ENCODE results near the gene APC2.

The APC2 gene

DNA sequence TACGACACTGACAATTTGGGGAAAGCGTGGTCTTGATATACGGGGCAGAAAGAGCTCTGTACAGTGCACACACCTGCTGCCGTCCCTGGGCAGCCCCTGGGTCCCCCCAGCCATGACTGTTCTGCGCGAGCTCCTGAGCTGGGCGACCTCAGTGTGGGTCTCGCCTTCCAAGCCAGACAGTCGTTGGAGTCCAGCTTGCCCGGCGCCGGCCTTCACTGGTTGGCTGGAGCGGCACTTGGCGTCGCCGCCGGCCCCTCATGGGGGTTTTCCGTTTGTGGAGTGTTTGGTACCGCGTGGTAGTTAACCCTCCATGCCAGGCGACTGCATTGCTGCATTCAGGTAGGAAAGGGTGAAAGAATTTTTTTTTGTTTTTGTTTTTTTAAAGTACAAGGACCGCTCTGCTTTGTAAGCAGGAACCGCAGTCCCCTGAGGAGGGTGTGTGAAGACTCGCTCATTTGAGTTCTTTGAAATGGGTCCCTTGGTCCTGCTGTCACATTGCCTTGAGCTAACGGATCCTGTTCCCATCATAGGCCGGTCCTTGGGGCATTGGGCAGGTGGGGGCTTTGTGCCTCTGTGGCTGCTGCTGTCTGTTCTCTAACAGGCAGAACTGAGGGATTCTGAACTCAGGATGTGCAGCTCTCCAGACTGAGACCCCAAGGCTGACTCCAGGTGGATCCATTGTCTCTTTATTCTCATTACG lies 22.6 kb upstream of the APC2 start:
- no peaks in the 10 kb centered on the region for H3K9me3 ChIP-seq (ENCODE audit: control insufficient read depth, low read length)
- H3K4me1 ChIP-seq (ENCODE audit: control insufficient read depth, insufficient read depth, low read length), result peaks cover 18% of the 10 kb centered on the region
- H3K27me3 ChIP-seq (ENCODE audit: control insufficient read depth, insufficient read depth, low read length), result no peaks in the 10 kb centered on the region
- H3K9ac ChIP-seq (ENCODE audit: low read length), result no peak overlapping the region
- H3K4me3 ChIP-seq (ENCODE audit: low read length), result no peak overlapping the region
- peaks cover 8% of the 10 kb centered on the region for H3K36me3 ChIP-seq (ENCODE audit: control insufficient read depth, insufficient read depth, low read length)

GRCh38 chr19:1428738-1429391 lies 21.1 kb upstream of the APC2 start:
- no peak overlapping the region for H3K9ac ChIP-seq (ENCODE audit: low read length)
- H3K4me3 ChIP-seq (ENCODE audit: low read length), result no peak overlapping the region
- peaks cover 18% of the 10 kb centered on the region for H3K4me1 ChIP-seq (ENCODE audit: control insufficient read depth, insufficient read depth, low read length)
- no peaks in the 10 kb centered on the region for H3K9me3 ChIP-seq (ENCODE audit: control insufficient read depth, low read length)
- H3K27me3 ChIP-seq (ENCODE audit: control insufficient read depth, insufficient read depth, low read length), result no peaks in the 10 kb centered on the region
- peaks cover 8% of the 10 kb centered on the region for H3K36me3 ChIP-seq (ENCODE audit: control insufficient read depth, insufficient read depth, low read length)

DNA sequence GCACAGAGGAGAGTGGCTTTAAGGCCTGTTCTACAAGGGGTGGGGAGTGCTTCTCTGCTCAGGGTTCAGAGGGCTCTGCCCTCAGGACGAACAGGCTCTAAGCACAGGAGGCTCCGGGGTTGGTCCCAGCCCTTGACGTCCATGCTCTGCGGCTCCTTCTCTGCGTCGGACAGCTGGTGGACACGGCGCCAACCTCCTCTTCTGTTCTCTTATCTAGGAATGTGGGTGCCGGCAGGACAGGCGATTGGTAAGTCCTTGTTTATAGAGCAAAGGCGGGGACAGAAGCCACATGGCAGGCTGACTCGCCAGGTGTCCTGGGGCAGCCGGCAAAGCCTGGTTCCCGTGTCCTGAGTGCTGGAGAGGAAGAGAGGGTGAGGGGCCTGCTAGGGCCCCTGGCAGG lies 20.2 kb upstream of the APC2 start:
- peaks cover 8% of the 10 kb centered on the region for H3K36me3 ChIP-seq (ENCODE audit: control insufficient read depth, insufficient read depth, low read length)
- no peaks in the 10 kb centered on the region for H3K9me3 ChIP-seq (ENCODE audit: control insufficient read depth, low read length)
- no peaks in the 10 kb centered on the region for H3K27me3 ChIP-seq (ENCODE audit: control insufficient read depth, insufficient read depth, low read length)
- H3K9ac ChIP-seq (ENCODE audit: low read length), result no peak overlapping the region
- no peak overlapping the region for H3K4me3 ChIP-seq (ENCODE audit: low read length)
- H3K4me1 ChIP-seq (ENCODE audit: control insufficient read depth, insufficient read depth, low read length), result peaks cover 12% of the 10 kb centered on the region

DNA sequence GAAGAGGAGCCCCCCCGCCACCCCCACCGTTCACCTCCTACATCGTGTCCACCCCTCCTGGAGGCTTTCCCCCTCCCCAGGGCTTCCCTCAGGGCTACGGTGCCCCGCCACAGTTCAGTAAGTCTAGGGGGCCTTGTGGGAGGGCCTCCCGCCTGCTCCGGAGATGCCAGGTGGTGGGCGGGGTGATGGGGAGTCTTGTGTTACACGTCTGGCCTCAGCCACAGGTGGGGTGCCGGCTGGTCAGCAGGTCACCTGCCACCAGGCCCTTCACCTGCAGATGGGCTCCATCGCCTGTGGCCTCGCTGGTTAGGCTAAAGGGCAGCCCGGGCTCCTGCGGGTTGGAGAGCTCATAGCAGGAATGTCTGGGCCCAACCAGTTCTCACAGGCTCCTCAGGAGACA lies 19.7 kb upstream of the APC2 start:
- no peaks in the 10 kb centered on the region for H3K9me3 ChIP-seq (ENCODE audit: control insufficient read depth, low read length)
- H3K9ac ChIP-seq (ENCODE audit: low read length), result no peak overlapping the region
- no peaks in the 10 kb centered on the region for H3K27me3 ChIP-seq (ENCODE audit: control insufficient read depth, insufficient read depth, low read length)
- H3K4me3 ChIP-seq (ENCODE audit: low read length), result no peak overlapping the region
- H3K4me1 ChIP-seq (ENCODE audit: control insufficient read depth, insufficient read depth, low read length), result peaks cover 12% of the 10 kb centered on the region
- H3K36me3 ChIP-seq (ENCODE audit: control insufficient read depth, insufficient read depth, low read length), result peaks cover 5% of the 10 kb centered on the region

- Histone ChIP-seq H3K9me3 (ENCODE audit: control insufficient read depth, low read length) (no peaks in the 10 kb centered on the region), H3K4me1 (ENCODE audit: control insufficient read depth, insufficient read depth, low read length) (peaks cover 12% of the 10 kb centered on the region), H3K4me3 (ENCODE audit: low read length) (no peak overlapping the region), H3K27me3 (ENCODE audit: control insufficient read depth, insufficient read depth, low read length) (no peaks in the 10 kb centered on the region), H3K9ac (ENCODE audit: low read length) (no peak overlapping the region), H3K36me3 (ENCODE audit: control insufficient read depth, insufficient read depth, low read length) (no peaks in the 10 kb centered on the region)
Measured at GRCh38 chr19:1431759-1432506, 18.0 kb upstream of the APC2 start.

DNA sequence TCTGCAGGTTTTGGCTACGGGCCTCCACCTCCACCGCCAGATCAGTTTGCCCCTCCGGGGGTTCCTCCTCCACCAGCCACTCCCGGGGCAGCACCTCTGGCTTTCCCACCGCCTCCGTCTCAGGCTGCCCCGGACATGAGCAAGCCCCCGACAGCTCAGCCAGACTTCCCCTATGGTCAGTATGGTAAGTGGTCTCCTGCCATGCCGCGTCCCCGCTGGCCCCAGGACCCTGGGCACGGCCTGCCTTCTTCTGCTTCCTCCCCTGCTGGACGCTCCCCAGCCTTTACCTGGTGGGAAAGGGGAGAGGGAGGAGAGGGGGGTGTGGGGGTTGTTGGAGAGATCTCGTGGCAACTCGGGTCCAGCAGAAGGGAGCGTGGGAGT lies 17.4 kb upstream of the APC2 start:
- H3K4me1 ChIP-seq (ENCODE audit: control insufficient read depth, insufficient read depth, low read length), result peaks cover 12% of the 10 kb centered on the region
- H3K4me3 ChIP-seq (ENCODE audit: low read length), result no peak overlapping the region
- no peaks in the 10 kb centered on the region for H3K27me3 ChIP-seq (ENCODE audit: control insufficient read depth, insufficient read depth, low read length)
- H3K9me3 ChIP-seq (ENCODE audit: control insufficient read depth, low read length), result no peaks in the 10 kb centered on the region
- H3K36me3 ChIP-seq (ENCODE audit: control insufficient read depth, insufficient read depth, low read length), result no peaks in the 10 kb centered on the region
- H3K9ac ChIP-seq (ENCODE audit: low read length), result no peak overlapping the region

DNA sequence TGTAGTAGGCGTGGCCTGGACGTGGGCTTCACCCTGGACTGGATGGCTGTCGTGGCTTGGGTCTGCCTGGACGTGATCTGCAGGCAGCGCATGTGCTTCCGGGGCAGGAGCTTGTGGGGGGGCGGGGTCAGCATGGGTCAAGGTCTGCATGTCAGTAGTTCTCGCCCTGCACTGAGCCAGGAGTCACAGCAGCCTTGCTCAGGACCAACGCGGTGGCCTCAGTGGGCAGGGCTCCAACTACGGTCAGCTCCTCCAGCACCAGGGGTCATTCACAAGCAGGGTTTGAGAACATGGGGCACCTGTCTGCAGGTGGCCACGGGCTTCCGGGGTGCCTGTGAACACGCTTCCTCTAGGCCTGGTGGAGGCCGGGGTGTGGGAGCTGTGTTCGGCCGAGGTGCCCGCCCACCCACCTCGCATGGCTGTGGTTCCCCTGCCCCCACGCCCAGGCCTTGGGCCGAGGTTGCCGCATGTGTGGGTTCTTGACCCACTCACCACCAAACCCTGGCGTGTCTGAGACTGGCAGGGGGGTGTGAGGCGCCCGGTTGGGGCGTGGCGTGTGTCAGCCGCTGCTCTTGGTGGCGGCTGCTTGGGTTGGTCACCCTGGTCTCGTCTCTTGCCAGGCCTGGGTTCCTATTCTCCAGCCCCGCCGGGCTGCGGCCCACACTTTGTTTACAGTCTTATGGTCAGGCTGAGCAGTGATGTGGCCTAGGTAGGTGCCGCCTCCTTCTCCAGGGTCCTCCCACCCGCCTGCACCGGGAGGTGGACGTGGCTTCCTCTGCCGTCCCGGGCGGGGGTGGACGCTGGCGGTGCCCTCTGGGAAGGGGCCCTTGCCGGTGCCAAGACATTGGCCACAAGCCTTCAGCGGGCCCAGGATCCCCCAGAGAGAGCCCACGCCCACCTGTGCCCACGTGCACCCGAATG lies 16.5 kb upstream of the APC2 start:
- H3K4me3 ChIP-seq (ENCODE audit: low read length), result no peak overlapping the region
- H3K9ac ChIP-seq (ENCODE audit: low read length), result no peak overlapping the region
- H3K4me1 ChIP-seq (ENCODE audit: control insufficient read depth, insufficient read depth, low read length), result peaks cover 12% of the 10 kb centered on the region
- H3K36me3 ChIP-seq (ENCODE audit: control insufficient read depth, insufficient read depth, low read length), result no peaks in the 10 kb centered on the region
- H3K9me3 ChIP-seq (ENCODE audit: control insufficient read depth, low read length), result no peaks in the 10 kb centered on the region
- no peaks in the 10 kb centered on the region for H3K27me3 ChIP-seq (ENCODE audit: control insufficient read depth, insufficient read depth, low read length)

- H3K9ac ChIP-seq (ENCODE audit: low read length), result no peak overlapping the region
- no peaks in the 10 kb centered on the region for H3K36me3 ChIP-seq (ENCODE audit: control insufficient read depth, insufficient read depth, low read length)
- peaks cover 11% of the 10 kb centered on the region for H3K4me1 ChIP-seq (ENCODE audit: control insufficient read depth, insufficient read depth, low read length)
- no peaks in the 10 kb centered on the region for H3K27me3 ChIP-seq (ENCODE audit: control insufficient read depth, insufficient read depth, low read length)
- no peaks in the 10 kb centered on the region for H3K9me3 ChIP-seq (ENCODE audit: control insufficient read depth, low read length)
- no peak overlapping the region for H3K4me3 ChIP-seq (ENCODE audit: low read length)
Measured at GRCh38 chr19:1434040-1434366, 15.9 kb upstream of the APC2 start.

GRCh38 chr19:1434577-1435060 lies 15.3 kb upstream of the APC2 start:
- no peaks in the 10 kb centered on the region for H3K27me3 ChIP-seq (ENCODE audit: control insufficient read depth, insufficient read depth, low read length)
- H3K4me3 ChIP-seq (ENCODE audit: low read length), result no peak overlapping the region
- H3K4me1 ChIP-seq (ENCODE audit: control insufficient read depth, insufficient read depth, low read length), result peaks cover 10% of the 10 kb centered on the region
- no peak overlapping the region for H3K9ac ChIP-seq (ENCODE audit: low read length)
- H3K36me3 ChIP-seq (ENCODE audit: control insufficient read depth, insufficient read depth, low read length), result no peaks in the 10 kb centered on the region
- no peaks in the 10 kb centered on the region for H3K9me3 ChIP-seq (ENCODE audit: control insufficient read depth, low read length)

DNA sequence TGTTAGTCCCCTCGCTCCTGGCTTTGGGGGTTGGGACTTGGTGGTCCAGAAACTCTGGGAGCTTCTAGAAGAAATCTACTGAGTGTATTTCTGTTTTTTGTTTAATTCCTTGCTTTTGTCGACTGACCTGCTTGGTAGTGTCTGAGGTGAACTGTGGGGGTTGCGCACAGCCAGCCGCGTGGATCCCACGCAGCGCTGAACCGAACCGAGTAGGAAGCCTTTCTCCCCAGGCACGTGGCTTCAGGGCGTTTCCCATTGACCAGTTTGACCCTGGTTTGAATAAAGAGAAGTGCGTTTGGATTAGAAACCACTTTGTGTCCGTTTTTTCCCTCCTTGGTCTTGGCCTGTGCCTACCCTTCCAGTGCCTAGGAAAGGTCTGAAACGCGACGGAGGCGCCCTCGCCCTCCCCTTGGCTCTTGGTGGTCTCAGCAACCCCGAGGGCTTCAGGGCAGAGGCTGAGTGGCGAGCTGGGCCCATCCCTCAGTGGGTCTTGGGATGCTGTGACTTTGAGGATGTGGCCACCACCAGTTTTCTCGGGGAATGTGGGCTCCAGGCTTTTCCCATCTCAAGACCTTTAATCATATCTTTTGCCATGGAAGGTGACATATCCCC lies 14.4 kb upstream of the APC2 start:
- Histone ChIP-seq H3K36me3 (ENCODE audit: control insufficient read depth, insufficient read depth, low read length) (peaks cover 3% of the 10 kb centered on the region), H3K4me3 (ENCODE audit: low read length) (no peak overlapping the region), H3K4me1 (ENCODE audit: control insufficient read depth, insufficient read depth, low read length) (peaks cover 10% of the 10 kb centered on the region), H3K9ac (ENCODE audit: low read length) (no peak overlapping the region), H3K9me3 (ENCODE audit: control insufficient read depth, low read length) (no peaks in the 10 kb centered on the region), H3K27me3 (ENCODE audit: control insufficient read depth, insufficient read depth, low read length) (no peaks in the 10 kb centered on the region)

DNA sequence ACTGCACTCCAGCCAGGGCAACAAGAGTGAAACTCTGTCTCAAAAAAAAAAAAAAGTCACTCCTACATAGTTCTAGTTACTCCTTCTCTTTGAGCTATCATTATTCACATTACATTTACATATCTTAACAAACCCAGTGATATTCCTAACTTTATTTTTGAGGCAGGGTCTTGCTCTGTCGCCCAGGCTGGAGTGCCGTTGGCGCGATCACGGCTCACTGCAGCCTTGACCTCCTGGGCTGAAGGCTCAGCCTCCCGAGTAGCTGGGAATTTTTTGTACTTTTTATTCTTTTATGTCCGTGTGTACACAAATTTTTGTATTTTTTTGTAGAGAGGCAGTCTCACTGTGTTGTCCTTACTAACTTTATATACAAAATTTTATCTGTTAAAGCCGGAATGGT lies 12.3 kb upstream of the APC2 start:
- no peaks in the 10 kb centered on the region for H3K9me3 ChIP-seq (ENCODE audit: control insufficient read depth, low read length)
- no peaks in the 10 kb centered on the region for H3K27me3 ChIP-seq (ENCODE audit: control insufficient read depth, insufficient read depth, low read length)
- H3K36me3 ChIP-seq (ENCODE audit: control insufficient read depth, insufficient read depth, low read length), result peaks cover 17% of the 10 kb centered on the region
- peaks cover 10% of the 10 kb centered on the region for H3K4me1 ChIP-seq (ENCODE audit: control insufficient read depth, insufficient read depth, low read length)
- H3K4me3 ChIP-seq (ENCODE audit: low read length), result no peak overlapping the region
- no peak overlapping the region for H3K9ac ChIP-seq (ENCODE audit: low read length)

Data from mucosa of stomach (tissue), 1 donor.